ENCODE measurements around the gene MORN5. TPM values are rescaled to one million over a fixed set of nuclear protein-coding genes. Genes with fewer than 3 reads are reported as not detected.
A peak's percentile ranks its signal among the peaks of the same experiment; 100 is the strongest.

MORN5 gene
- total and polyA plus RNA-seq, 10 of the 15 experiments (the other 5 are each of a cell fraction or from before 2014, with no cell fraction given): not detected

DNA sequence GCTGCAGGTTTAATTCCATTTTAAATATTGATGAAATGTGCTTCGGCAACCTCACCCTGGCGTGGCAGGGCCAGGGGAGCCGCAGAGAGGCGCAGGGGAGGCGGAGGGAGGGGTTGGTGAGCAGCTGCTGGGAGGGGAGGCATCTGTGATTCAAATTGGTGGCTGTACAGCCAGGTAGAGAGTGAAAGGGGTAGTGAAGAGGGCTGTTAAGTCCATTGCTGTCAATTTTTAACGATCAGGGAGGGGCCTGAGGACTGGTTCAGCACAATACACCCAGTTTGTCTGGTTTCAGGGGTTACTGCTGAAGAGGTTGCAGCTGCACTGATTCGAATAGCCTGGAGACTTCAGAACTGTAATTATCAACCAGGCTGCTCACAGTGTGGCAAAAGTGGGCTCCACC is 37.7 kb downstream of the MORN5 start:
- Histone ChIP-seq H3K27me3 (replicated peaks in 1 of 2; ENCODE audit: control insufficient read depth in 2 of 2, insufficient read depth in 2 of 2, low read length in 1 of 2) (no peaks in the 10 kb centered on the region), H4K20me1 (ENCODE audit: control insufficient read depth, insufficient read depth) (no peaks in the 10 kb centered on the region), H3K4me2 (ENCODE audit: control insufficient read depth, insufficient read depth) (no peak overlapping the region), H3K79me2 (ENCODE audit: control insufficient read depth, insufficient read depth, low read length) (no peaks in the 10 kb centered on the region), H3K27ac (ENCODE audit: control insufficient read depth, insufficient read depth) (no peak overlapping the region), H3K36me3 (ENCODE audit: control insufficient read depth in 2 of 2, insufficient read depth in 2 of 2, low read length in 1 of 2) (no peaks in the 10 kb centered on the region), H3K4me3 (no peak overlapping the region), H2AFZ (ENCODE audit: control insufficient read depth, low read depth, low read length) (no peak overlapping the region), H3K9ac (ENCODE audit: control insufficient read depth, insufficient read depth, low read length) (no peak overlapping the region), H3K4me1 (ENCODE audit: control insufficient read depth, insufficient read depth, low read length) (no peaks in the 10 kb centered on the region), H3K9me3 (replicated peaks; ENCODE audit: control insufficient read depth, insufficient read depth, low read length) (no peaks in the 10 kb centered on the region)
- CTCF ChIA-PET: no interaction called here
- peak; percentile 56 for ATAC-seq
- intact Hi-C loops (cut with micrococcal nuclease; ENCODE audit: unreplicated experiment) (no loop called here), in situ Hi-C loops (cut with MboI) (no loop called here)
- TF ChIP-seq, protein P1, sequence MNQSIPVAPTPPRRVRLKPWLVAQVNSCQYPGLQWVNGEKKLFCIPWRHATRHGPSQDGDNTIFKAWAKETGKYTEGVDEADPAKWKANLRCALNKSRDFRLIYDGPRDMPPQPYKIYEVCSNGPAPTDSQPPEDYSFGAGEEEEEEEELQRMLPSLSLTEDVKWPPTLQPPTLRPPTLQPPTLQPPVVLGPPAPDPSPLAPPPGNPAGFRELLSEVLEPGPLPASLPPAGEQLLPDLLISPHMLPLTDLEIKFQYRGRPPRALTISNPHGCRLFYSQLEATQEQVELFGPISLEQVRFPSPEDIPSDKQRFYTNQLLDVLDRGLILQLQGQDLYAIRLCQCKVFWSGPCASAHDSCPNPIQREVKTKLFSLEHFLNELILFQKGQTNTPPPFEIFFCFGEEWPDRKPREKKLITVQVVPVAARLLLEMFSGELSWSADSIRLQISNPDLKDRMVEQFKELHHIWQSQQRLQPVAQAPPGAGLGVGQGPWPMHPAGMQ (IDR thresholded peaks at IDR 0.05; ENCODE audit: borderline replicate concordance): no peak
- TF ChIP-seq, protein P2, sequence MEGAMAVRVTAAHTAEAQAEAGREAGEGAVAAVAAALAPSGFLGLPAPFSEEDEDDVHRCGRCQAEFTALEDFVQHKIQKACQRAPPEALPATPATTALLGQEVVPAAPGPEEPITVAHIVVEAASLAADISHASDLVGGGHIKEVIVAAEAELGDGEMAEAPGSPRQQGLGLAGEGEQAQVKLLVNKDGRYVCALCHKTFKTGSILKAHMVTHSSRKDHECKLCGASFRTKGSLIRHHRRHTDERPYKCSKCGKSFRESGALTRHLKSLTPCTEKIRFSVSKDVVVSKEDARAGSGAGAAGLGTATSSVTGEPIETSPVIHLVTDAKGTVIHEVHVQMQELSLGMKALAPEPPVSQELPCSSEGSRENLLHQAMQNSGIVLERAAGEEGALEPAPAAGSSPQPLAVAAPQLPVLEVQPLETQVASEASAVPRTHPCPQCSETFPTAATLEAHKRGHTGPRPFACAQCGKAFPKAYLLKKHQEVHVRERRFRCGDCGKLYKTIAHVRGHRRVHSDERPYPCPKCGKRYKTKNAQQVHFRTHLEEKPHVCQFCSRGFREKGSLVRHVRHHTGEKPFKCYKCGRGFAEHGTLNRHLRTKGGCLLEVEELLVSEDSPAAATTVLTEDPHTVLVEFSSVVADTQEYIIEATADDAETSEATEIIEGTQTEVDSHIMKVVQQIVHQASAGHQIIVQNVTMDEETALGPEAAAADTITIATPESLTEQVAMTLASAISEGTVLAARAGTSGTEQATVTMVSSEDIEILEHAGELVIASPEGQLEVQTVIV (IDR thresholded peaks at IDR 0.05; ENCODE audit: borderline replicate concordance, partially characterized antibody): no peak
- TF ChIP-seq NFXL1 (IDR thresholded peaks at IDR 0.05; ENCODE audit: borderline replicate concordance) (no peak), YY1 (IDR thresholded peaks at IDR 0.05; ENCODE audit: low read depth, low read length) (no peak), HDGF (IDR thresholded peaks at IDR 0.05) (no peak), SMARCA5 (IDR thresholded peaks at IDR 0.05) (no peak), JUNB (IDR thresholded peaks at IDR 0.05) (no peak), POLR2AphosphoS5 (IDR thresholded peaks at IDR 0.05; ENCODE audit: low read length) (no peak), SIX5 (IDR thresholded peaks at IDR 0.05; ENCODE audit: low read depth, low read length, severe bottlenecking) (no peak), POLR2A (IDR thresholded peaks at IDR 0.05; ENCODE audit: low read depth, low read length) (no peak), RFX5 (IDR thresholded peaks at IDR 0.05; ENCODE audit: low read depth, low read length) (no peak), NFYB (IDR thresholded peaks at IDR 0.05; ENCODE audit: insufficient read depth, low read depth, low read length) (no peak)
- TF ChIP-seq, protein P3, sequence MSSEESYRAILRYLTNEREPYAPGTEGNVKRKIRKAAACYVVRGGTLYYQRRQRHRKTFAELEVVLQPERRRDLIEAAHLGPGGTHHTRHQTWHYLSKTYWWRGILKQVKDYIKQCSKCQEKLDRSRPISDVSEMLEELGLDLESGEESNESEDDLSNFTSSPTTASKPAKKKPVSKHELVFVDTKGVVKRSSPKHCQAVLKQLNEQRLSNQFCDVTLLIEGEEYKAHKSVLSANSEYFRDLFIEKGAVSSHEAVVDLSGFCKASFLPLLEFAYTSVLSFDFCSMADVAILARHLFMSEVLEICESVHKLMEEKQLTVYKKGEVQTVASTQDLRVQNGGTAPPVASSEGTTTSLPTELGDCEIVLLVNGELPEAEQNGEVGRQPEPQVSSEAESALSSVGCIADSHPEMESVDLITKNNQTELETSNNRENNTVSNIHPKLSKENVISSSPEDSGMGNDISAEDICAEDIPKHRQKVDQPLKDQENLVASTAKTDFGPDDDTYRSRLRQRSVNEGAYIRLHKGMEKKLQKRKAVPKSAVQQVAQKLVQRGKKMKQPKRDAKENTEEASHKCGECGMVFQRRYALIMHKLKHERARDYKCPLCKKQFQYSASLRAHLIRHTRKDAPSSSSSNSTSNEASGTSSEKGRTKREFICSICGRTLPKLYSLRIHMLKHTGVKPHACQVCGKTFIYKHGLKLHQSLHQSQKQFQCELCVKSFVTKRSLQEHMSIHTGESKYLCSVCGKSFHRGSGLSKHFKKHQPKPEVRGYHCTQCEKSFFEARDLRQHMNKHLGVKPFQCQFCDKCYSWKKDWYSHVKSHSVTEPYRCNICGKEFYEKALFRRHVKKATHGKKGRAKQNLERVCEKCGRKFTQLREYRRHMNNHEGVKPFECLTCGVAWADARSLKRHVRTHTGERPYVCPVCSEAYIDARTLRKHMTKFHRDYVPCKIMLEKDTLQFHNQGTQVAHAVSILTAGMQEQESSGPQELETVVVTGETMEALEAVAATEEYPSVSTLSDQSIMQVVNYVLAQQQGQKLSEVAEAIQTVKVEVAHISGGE (CRISPR knock-in tag; IDR thresholded peaks at IDR 0.05): no peak
- TF ChIP-seq, protein P4, sequence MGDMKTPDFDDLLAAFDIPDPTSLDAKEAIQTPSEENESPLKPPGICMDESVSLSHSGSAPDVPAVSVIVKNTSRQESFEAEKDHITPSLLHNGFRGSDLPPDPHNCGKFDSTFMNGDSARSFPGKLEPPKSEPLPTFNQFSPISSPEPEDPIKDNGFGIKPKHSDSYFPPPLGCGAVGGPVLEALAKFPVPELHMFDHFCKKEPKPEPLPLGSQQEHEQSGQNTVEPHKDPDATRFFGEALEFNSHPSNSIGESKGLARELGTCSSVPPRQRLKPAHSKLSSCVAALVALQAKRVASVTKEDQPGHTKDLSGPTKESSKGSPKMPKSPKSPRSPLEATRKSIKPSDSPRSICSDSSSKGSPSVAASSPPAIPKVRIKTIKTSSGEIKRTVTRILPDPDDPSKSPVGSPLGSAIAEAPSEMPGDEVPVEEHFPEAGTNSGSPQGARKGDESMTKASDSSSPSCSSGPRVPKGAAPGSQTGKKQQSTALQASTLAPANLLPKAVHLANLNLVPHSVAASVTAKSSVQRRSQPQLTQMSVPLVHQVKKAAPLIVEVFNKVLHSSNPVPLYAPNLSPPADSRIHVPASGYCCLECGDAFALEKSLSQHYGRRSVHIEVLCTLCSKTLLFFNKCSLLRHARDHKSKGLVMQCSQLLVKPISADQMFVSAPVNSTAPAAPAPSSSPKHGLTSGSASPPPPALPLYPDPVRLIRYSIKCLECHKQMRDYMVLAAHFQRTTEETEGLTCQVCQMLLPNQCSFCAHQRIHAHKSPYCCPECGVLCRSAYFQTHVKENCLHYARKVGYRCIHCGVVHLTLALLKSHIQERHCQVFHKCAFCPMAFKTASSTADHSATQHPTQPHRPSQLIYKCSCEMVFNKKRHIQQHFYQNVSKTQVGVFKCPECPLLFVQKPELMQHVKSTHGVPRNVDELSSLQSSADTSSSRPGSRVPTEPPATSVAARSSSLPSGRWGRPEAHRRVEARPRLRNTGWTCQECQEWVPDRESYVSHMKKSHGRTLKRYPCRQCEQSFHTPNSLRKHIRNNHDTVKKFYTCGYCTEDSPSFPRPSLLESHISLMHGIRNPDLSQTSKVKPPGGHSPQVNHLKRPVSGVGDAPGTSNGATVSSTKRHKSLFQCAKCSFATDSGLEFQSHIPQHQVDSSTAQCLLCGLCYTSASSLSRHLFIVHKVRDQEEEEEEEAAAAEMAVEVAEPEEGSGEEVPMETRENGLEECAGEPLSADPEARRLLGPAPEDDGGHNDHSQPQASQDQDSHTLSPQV (IDR thresholded peaks at IDR 0.05): no peak
- no peak for DNase-seq (ENCODE audit: low read depth, low spot score)
- FAIRE-seq: no peak
- SMC1A ChIA-PET (ENCODE audit: uncharacterized antibody, unreplicated experiment): no interaction called here
- 20% methylated on average over 7 of the region's 7 CpGs for WGBS (ENCODE audit: insufficient coverage, insufficient replicate concordance, low lambda C conversion rate, missing lambda C conversion rate)
- BruUV-seq (replicated peaks): no TSS peak
- RAD21 ChIA-PET (ENCODE audit: unreplicated experiment): no interaction called here
- POLR2A ChIA-PET: no interaction called here

Data from GM12878 (cell line).